ENCODE data around the gene GRK4. TPM values are rescaled to one million over a fixed set of nuclear protein-coding genes. Genes with fewer than 3 reads are reported as not detected.

GRK4 gene
- total RNA-seq, 1 experiment from 2014 or later = 4.2 TPM

DNA sequence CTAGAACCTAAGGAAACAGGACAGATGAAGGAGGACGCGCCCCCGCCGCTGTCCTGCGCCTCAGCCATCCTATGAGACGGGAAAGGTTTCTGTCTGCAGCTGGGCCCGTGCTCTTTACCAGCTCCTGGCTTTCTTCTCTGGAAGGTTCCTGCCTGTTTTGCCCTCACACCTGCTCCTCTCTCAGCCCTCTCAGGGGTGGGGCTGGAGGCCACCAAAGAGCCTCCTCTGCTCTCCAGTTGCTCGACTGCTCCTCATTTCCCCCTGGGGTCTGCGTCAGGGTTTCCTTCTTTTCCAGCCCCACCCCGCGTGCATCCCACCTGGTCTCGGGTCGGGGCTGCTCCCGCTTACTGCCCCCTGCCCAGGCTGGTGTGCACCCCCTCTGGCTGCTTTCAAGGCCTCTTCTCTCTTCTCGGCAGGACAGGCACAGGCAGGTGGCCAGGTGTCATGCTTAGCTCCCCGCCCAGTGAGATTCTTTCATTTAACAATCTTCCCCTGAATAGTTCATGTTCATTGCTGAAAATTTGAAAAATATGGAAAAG lies 106.4 kb downstream of the GRK4 start:
- intact Hi-C loops (cut with micrococcal nuclease) = no loop called here

More for the DNA sequence above, 106.4 kb downstream of the GRK4 start:
- H3K4me3 ChIP-seq (replicated peaks in 1 of 2; ENCODE audit: low read depth in 1 of 2, low read length in 2 of 2) = no peak overlapping the region
- H3K9me3 ChIP-seq (ENCODE audit: control insufficient read depth in 1 of 2, insufficient read depth in 1 of 2, low read depth in 1 of 2, low read length in 2 of 2) = no peaks in the 10 kb centered on the region
- no peak overlapping the region for H3K27ac ChIP-seq (ENCODE audit: low read depth, low read length)
- H2AFZ ChIP-seq (ENCODE audit: low read depth, low read length, poor library complexity, severe bottlenecking) = no peak overlapping the region
- H3K79me2 ChIP-seq (ENCODE audit: insufficient read depth, low read length) = no peaks in the 10 kb centered on the region
- H3K36me3 ChIP-seq (ENCODE audit: control insufficient read depth in 1 of 2, insufficient read depth in 2 of 2, low read length in 2 of 2) = no peaks in the 10 kb centered on the region
- DNase-seq (ENCODE audit: low read depth, low spot score) = no peak
- H3K9ac ChIP-seq (ENCODE audit: low read length) = no peak overlapping the region
- H3K9me2 ChIP-seq (ENCODE audit: insufficient read depth) = no peaks in the 10 kb centered on the region
- no peak overlapping the region for H3K4me2 ChIP-seq (ENCODE audit: low read length)
- H3K27me3 ChIP-seq (ENCODE audit: insufficient read depth, low read length) = no peaks in the 10 kb centered on the region
- no peaks in the 10 kb centered on the region for H4K20me1 ChIP-seq (ENCODE audit: insufficient read depth)
- peaks cover 7 to 10% of the 10 kb centered on the region in 2 experiments; a peak in 3 of 4 replicates for H3K4me1 ChIP-seq (ENCODE audit: control insufficient read depth in 1 of 2, insufficient read depth in 2 of 2, low read length in 2 of 2)
- CTCF ChIA-PET = no interaction called here
- POLR2A ChIA-PET = no interaction called here
- ATAC-seq = no peak
- RAD21 ChIA-PET (ENCODE audit: low non-redundant PET in 1 of 2, low total read pairs in 2 of 2, uncharacterized antibody in 2 of 2, unreplicated experiment in 2 of 2) = no interaction called here
- TF ChIP-seq CEBPB (IDR thresholded peaks at IDR 0.05; ENCODE audit: low read depth) (no peak), POLR2AphosphoS5 (IDR thresholded peaks at IDR 0.05; ENCODE audit: low read depth, low read length) (no peak), YY1 (IDR thresholded peaks at IDR 0.05; ENCODE audit: extremely low read depth, insufficient replicate concordance, low read depth, low read length) (no peak), EZH2 (IDR thresholded peaks at IDR 0.05) (no peak), EZH2phosphoT487 (IDR thresholded peaks at IDR 0.05; ENCODE audit: borderline replicate concordance) (no peak), RAD21 (IDR thresholded peaks at IDR 0.05; ENCODE audit: low read depth) (no peak), ZFX (IDR thresholded peaks at IDR 0.05) (no peak), CBX3 (IDR thresholded peaks at IDR 0.05; ENCODE audit: low read depth) (no peak), SIN3A (IDR thresholded peaks at IDR 0.05; ENCODE audit: low read depth) (no peak), ATF3 (IDR thresholded peaks at IDR 0.05) (no peak), POLR2A (IDR thresholded peaks at IDR 0.05; ENCODE audit: borderline replicate concordance, extremely low read depth, insufficient read depth, insufficient read length) (no peak), ELF1 (IDR thresholded peaks at IDR 0.05; ENCODE audit: borderline replicate concordance, low read depth) (no peak), SRF (IDR thresholded peaks at IDR 0.05; ENCODE audit: low read depth) (no peak), CTCF (IDR thresholded peaks at IDR 0.05 in 2 of 3, conservative IDR thresholded peaks at IDR 0.05 in 1 of 3; ENCODE audit: borderline replicate concordance in 1 of 3, insufficient read depth in 1 of 3, low read depth in 2 of 3, low read length in 2 of 3) (no peak)
- TF ChIP-seq, protein P1, sequence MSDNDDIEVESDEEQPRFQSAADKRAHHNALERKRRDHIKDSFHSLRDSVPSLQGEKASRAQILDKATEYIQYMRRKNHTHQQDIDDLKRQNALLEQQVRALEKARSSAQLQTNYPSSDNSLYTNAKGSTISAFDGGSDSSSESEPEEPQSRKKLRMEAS (IDR thresholded peaks at IDR 0.05) = no peak
- TF ChIP-seq, protein P2, sequence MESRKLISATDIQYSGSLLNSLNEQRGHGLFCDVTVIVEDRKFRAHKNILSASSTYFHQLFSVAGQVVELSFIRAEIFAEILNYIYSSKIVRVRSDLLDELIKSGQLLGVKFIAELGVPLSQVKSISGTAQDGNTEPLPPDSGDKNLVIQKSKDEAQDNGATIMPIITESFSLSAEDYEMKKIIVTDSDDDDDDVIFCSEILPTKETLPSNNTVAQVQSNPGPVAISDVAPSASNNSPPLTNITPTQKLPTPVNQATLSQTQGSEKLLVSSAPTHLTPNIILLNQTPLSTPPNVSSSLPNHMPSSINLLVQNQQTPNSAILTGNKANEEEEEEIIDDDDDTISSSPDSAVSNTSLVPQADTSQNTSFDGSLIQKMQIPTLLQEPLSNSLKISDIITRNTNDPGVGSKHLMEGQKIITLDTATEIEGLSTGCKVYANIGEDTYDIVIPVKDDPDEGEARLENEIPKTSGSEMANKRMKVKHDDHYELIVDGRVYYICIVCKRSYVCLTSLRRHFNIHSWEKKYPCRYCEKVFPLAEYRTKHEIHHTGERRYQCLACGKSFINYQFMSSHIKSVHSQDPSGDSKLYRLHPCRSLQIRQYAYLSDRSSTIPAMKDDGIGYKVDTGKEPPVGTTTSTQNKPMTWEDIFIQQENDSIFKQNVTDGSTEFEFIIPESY (IDR thresholded peaks at IDR 0.05; ENCODE audit: extremely low read depth, insufficient replicate concordance, low read length) = no peak
- BruUV-seq (replicated peaks) = no TSS peak
